ENCODE results near the gene PCDHB1. TPM values are rescaled to one million over a fixed set of nuclear protein-coding genes. Genes with fewer than 3 reads are reported as not detected.

PCDHB1 gene
- total and polyA plus RNA-seq, 2 experiments from 2014 or later: 0.17 TPM; not detected in 1

GRCh38 chr5:141041427-141041785 is 9.8 kb upstream of the PCDHB1 start:
- H3K4me2 ChIP-seq: no peak overlapping the region
- H4K20me1 ChIP-seq (ENCODE audit: insufficient read depth, poor library complexity, severe bottlenecking): no peaks in the 10 kb centered on the region
- TF ChIP-seq EZH2 (IDR thresholded peaks at IDR 0.05; ENCODE audit: borderline replicate concordance): no peak
- no peaks in the 10 kb centered on the region for H3K79me2 ChIP-seq
- no peak overlapping the region for H3K4me3 ChIP-seq
- DNase-seq (ENCODE audit: low spot score): no peak
- H3K36me3 ChIP-seq (replicated peaks; ENCODE audit: insufficient read depth, low read depth): no peaks in the 10 kb centered on the region
- H3K27ac ChIP-seq: no peak overlapping the region
- no peaks in the 10 kb centered on the region for H3K9me3 ChIP-seq (ENCODE audit: low read depth)
- H2AFZ ChIP-seq: no peak overlapping the region
- WGBS (ENCODE audit: low lambda C conversion rate, missing lambda C conversion rate): 25% methylated on average over 4 of the region's 4 CpGs
- no peaks in the 10 kb centered on the region for H3K27me3 ChIP-seq
- no peaks in the 10 kb centered on the region for H3K4me1 ChIP-seq (ENCODE audit: insufficient read depth)
- H3K9me2 ChIP-seq (replicated peaks; ENCODE audit: insufficient read depth): no peaks in the 10 kb centered on the region

GRCh38 chr5:141042555-141042954 is 8.6 kb upstream of the PCDHB1 start:
- no peak for TF ChIP-seq EZH2 (IDR thresholded peaks at IDR 0.05; ENCODE audit: borderline replicate concordance)
- no peak for TF ChIP-seq EZH2phosphoT487 (IDR thresholded peaks at IDR 0.05; ENCODE audit: low read depth, severe bottlenecking, unreplicated experiment)
- TF ChIP-seq CTCF (IDR thresholded peaks at IDR 0.05; ENCODE audit: poor library complexity): no peak
- no peaks in the 10 kb centered on the region for H3K4me1 ChIP-seq (ENCODE audit: insufficient read depth)
- no peak for DNase-seq (ENCODE audit: low spot score)
- peaks cover 8% of the 10 kb centered on the region for H3K27me3 ChIP-seq
- 55% methylated on average over 1 of the region's 1 CpG for WGBS (ENCODE audit: low lambda C conversion rate, missing lambda C conversion rate)
- no peak overlapping the region for H3K27ac ChIP-seq
- H3K9me2 ChIP-seq (replicated peaks; ENCODE audit: insufficient read depth): no peaks in the 10 kb centered on the region
- H3K4me2 ChIP-seq: no peak overlapping the region
- no peaks in the 10 kb centered on the region for H3K9me3 ChIP-seq (ENCODE audit: low read depth)
- H3K4me3 ChIP-seq: no peak overlapping the region
- H4K20me1 ChIP-seq (ENCODE audit: insufficient read depth, poor library complexity, severe bottlenecking): no peaks in the 10 kb centered on the region
- no peak overlapping the region for H2AFZ ChIP-seq
- H3K79me2 ChIP-seq: no peaks in the 10 kb centered on the region
- H3K36me3 ChIP-seq (replicated peaks; ENCODE audit: insufficient read depth, low read depth): no peaks in the 10 kb centered on the region

GRCh38 chr5:141051521-141051866 is 320 bp downstream of the PCDHB1 start:
- 3% methylated on average over 19 of the region's 19 CpGs for WGBS (ENCODE audit: low lambda C conversion rate, missing lambda C conversion rate)
- H3K4me2 ChIP-seq: peak overlapping the region; percentile 78
- H3K4me3 ChIP-seq: peak overlapping the region; percentile 82
- H3K36me3 ChIP-seq (replicated peaks; ENCODE audit: insufficient read depth, low read depth): no peaks in the 10 kb centered on the region
- H3K79me2 ChIP-seq: no peaks in the 10 kb centered on the region
- no peaks in the 10 kb centered on the region for H3K9me2 ChIP-seq (replicated peaks; ENCODE audit: insufficient read depth)
- peaks cover 24% of the 10 kb centered on the region for H3K27me3 ChIP-seq
- peak; percentile 13 for DNase-seq (ENCODE audit: low spot score)
- no peaks in the 10 kb centered on the region for H3K9me3 ChIP-seq (ENCODE audit: low read depth)
- H4K20me1 ChIP-seq (ENCODE audit: insufficient read depth, poor library complexity, severe bottlenecking): no peaks in the 10 kb centered on the region
- H2AFZ ChIP-seq: peak overlapping the region; percentile 87
- no peak for TF ChIP-seq EZH2 (IDR thresholded peaks at IDR 0.05; ENCODE audit: borderline replicate concordance)
- TF ChIP-seq EZH2phosphoT487 (IDR thresholded peaks at IDR 0.05; ENCODE audit: low read depth, severe bottlenecking, unreplicated experiment): no peak
- TF ChIP-seq CTCF (IDR thresholded peaks at IDR 0.05; ENCODE audit: poor library complexity): no peak
- H3K4me1 ChIP-seq (ENCODE audit: insufficient read depth): peaks cover 5% of the 10 kb centered on the region
- no peak overlapping the region for H3K27ac ChIP-seq

DNA sequence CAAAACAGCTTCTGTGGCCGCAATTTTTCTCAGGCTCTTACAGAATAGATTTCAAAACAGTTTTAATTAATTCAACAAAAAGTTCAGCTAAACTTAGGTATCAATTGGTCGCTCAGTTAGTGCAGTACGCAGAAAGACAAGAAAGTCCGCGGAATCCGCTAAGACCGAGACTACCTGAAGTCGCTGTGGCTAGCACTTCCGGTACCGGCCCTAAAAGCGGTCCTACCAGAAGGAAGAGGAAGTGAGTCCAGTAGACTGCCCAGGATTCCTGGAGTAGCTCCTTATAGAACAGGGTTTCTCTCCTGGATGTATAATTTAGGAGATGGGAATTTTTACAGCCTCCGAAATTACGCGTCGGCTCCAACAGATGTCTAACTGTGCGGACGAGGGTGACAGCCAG is 26.7 kb downstream of the PCDHB1 start:
- no peak for DNase-seq (ENCODE audit: low spot score)
- Histone ChIP-seq H3K4me2 (no peak overlapping the region), H3K4me1 (ENCODE audit: insufficient read depth) (no peaks in the 10 kb centered on the region), H3K27ac (no peak overlapping the region), H3K79me2 (no peaks in the 10 kb centered on the region), H3K27me3 (no peaks in the 10 kb centered on the region), H3K4me3 (no peak overlapping the region), H3K36me3 (replicated peaks; ENCODE audit: insufficient read depth, low read depth) (no peaks in the 10 kb centered on the region), H4K20me1 (ENCODE audit: insufficient read depth, poor library complexity, severe bottlenecking) (no peaks in the 10 kb centered on the region), H3K9me2 (replicated peaks; ENCODE audit: insufficient read depth) (no peaks in the 10 kb centered on the region), H2AFZ (no peak overlapping the region), H3K9me3 (ENCODE audit: low read depth) (no peaks in the 10 kb centered on the region)
- TF ChIP-seq EZH2 (IDR thresholded peaks at IDR 0.05; ENCODE audit: borderline replicate concordance) (no peak), EZH2phosphoT487 (IDR thresholded peaks at IDR 0.05; ENCODE audit: low read depth, severe bottlenecking, unreplicated experiment) (no peak), CTCF (IDR thresholded peaks at IDR 0.05; ENCODE audit: poor library complexity) (no peak)
- WGBS (ENCODE audit: low lambda C conversion rate, missing lambda C conversion rate): 98% methylated on average over 17 of the region's 17 CpGs
